Measurements from ENCODE around the gene ANKRD55.
"Not testable (repeated sequence)": the region's sequence is repeated elsewhere in the genome, so short reads cannot be mapped to it uniquely, and the experiment has no call there.

Gene ANKRD55

GRCh38 chr5:56108246-56108645 is 124.9 kb downstream of the ANKRD55 start:
- no peak for TF ChIP-seq CTCF (IDR thresholded peaks at IDR 0.05)
- Mint-ChIP-seq H3K4me1 (peaks cover 19% of the 10 kb centered on the region), H3K27me3 (ENCODE audit: low read depth, poor library complexity) (peaks cover 3% of the 10 kb centered on the region), H3K4me3 (no peak overlapping the region), H3K36me3 (ENCODE audit: low read depth) (no peaks in the 10 kb centered on the region), H3K27ac (no peak overlapping the region), H3K9me3 (no peaks in the 10 kb centered on the region)
- no peak for DNase-seq

- H3K4me1 Mint-ChIP-seq: peaks cover 19% of the 10 kb centered on the region
- peaks cover 3% of the 10 kb centered on the region for H3K27me3 Mint-ChIP-seq (ENCODE audit: low read depth, poor library complexity)
- no peak for TF ChIP-seq CTCF (IDR thresholded peaks at IDR 0.05)
- H3K4me3 Mint-ChIP-seq: no peak overlapping the region
- H3K27ac Mint-ChIP-seq: no peak overlapping the region
- no peak for DNase-seq
- H3K36me3 Mint-ChIP-seq (ENCODE audit: low read depth): no peaks in the 10 kb centered on the region
- H3K9me3 Mint-ChIP-seq: peaks cover 5% of the 10 kb centered on the region
Observed at GRCh38 chr5:56106837-56107236, 126.3 kb downstream of the ANKRD55 start.

GRCh38 chr5:56105511-56106291 is 127.4 kb downstream of the ANKRD55 start:
- DNase-seq: no peak
- no peak for TF ChIP-seq CTCF (IDR thresholded peaks at IDR 0.05)
- Mint-ChIP-seq H3K4me1 (peaks cover 19% of the 10 kb centered on the region), H3K27me3 (ENCODE audit: low read depth, poor library complexity) (no peaks in the 10 kb centered on the region), H3K36me3 (ENCODE audit: low read depth) (no peaks in the 10 kb centered on the region), H3K27ac (peak overlapping the region; percentile 18), H3K9me3 (peaks cover 12% of the 10 kb centered on the region), H3K4me3 (no peak overlapping the region)

- H3K4me1 Mint-ChIP-seq: peaks cover 18% of the 10 kb centered on the region
- peaks cover 4% of the 10 kb centered on the region for H3K36me3 Mint-ChIP-seq (ENCODE audit: low read depth)
- no peak for TF ChIP-seq CTCF (IDR thresholded peaks at IDR 0.05)
- no peak overlapping the region for H3K27ac Mint-ChIP-seq
- peaks cover 13% of the 10 kb centered on the region for H3K9me3 Mint-ChIP-seq
- no peaks in the 10 kb centered on the region for H3K27me3 Mint-ChIP-seq (ENCODE audit: low read depth, poor library complexity)
- no peak overlapping the region for H3K4me3 Mint-ChIP-seq
- no peak for DNase-seq
Observed at GRCh38 chr5:56102889-56103288, 130.2 kb downstream of the ANKRD55 start.

- not testable (repeated sequence) for H3K36me3 Mint-ChIP-seq (ENCODE audit: low read depth); H3K27ac Mint-ChIP-seq; H3K27me3 Mint-ChIP-seq (ENCODE audit: low read depth, poor library complexity); H3K4me3 Mint-ChIP-seq; DNase-seq
- peaks cover 11% of the 10 kb centered on the region for H3K4me1 Mint-ChIP-seq
- peaks cover 13% of the 10 kb centered on the region for H3K9me3 Mint-ChIP-seq
Observed at GRCh38 chr5:56102207-56102606, 130.9 kb downstream of the ANKRD55 start.

- Mint-ChIP-seq H3K9me3 (peaks cover 13% of the 10 kb centered on the region), H3K36me3 (ENCODE audit: low read depth) (peaks cover 4% of the 10 kb centered on the region)
Observed at GRCh38 chr5:56101180-56101579, 131.9 kb downstream of the ANKRD55 start.

More at GRCh38 chr5:56101180-56101579, 131.9 kb downstream of the ANKRD55 start:
- Mint-ChIP-seq H3K4me1 (peaks cover 11% of the 10 kb centered on the region), H3K27ac (no peak overlapping the region), H3K4me3 (no peak overlapping the region), H3K27me3 (ENCODE audit: low read depth, poor library complexity) (no peaks in the 10 kb centered on the region)
- no peak for DNase-seq
- TF ChIP-seq CTCF (IDR thresholded peaks at IDR 0.05): no peak
